HG02840 (cell line): ENCODE results near the gene RELL2.

Experiments
- ATAC-seq: cut with Tn5 transposase; IDR thresholded peaks from one replicate; pipeline ENCODE4 v1.9.1; 2021; ENCODE audit warnings: mild to moderate bottlenecking, moderate library complexity, moderate number of reproducible peaks; ENCODE audit not compliant: unreplicated experiment, low FRiP score

The RELL2 gene

GRCh38 chr5:141647242-141647641 lies 10.4 kb downstream of the RELL2 start:
- no peak for ATAC-seq

- ATAC-seq = no peak
Measured at GRCh38 chr5:141647851-141648250, 11.1 kb downstream of the RELL2 start.

- ATAC-seq = no peak
Measured at GRCh38 chr5:141649056-141649688, 12.4 kb downstream of the RELL2 start.

- no peak for ATAC-seq
Measured at GRCh38 chr5:141649972-141650371, 13.2 kb downstream of the RELL2 start.

GRCh38 chr5:141650851-141651727 lies 14.3 kb downstream of the RELL2 start, which contains the start of gene FCHSD1:
TSS of gene FCHSD1 (minus strand) at chr5:141651418. CDS start at chr5:141651368, 50 bp downstream.
- ATAC-seq = peak; percentile 92

- no peak for ATAC-seq
Measured at GRCh38 chr5:141651728-141652105, 14.9 kb downstream of the RELL2 start.

- no peak for ATAC-seq
Measured at GRCh38 chr5:141654298-141654697, 17.5 kb downstream of the RELL2 start.

- ATAC-seq = no peak
Measured at GRCh38 chr5:141655020-141655419, 18.2 kb downstream of the RELL2 start.

GRCh38 chr5:141656396-141656795 lies 19.6 kb downstream of the RELL2 start:
- ATAC-seq = no peak

GRCh38 chr5:141657404-141657803 lies 20.6 kb downstream of the RELL2 start:
- ATAC-seq = no peak

- ATAC-seq = no peak
Measured at GRCh38 chr5:141657937-141658545, 21.2 kb downstream of the RELL2 start.

GRCh38 chr5:141662028-141662427 lies 25.2 kb downstream of the RELL2 start:
- no peak for ATAC-seq

- no peak for ATAC-seq
Measured at GRCh38 chr5:141663506-141663905, 26.7 kb downstream of the RELL2 start.

GRCh38 chr5:141664733-141665461 lies 28.1 kb downstream of the RELL2 start:
- ATAC-seq = peak; percentile 83

GRCh38 chr5:141665995-141666940 lies 29.5 kb downstream of the RELL2 start:
- ATAC-seq = no peak

GRCh38 chr5:141668601-141669265 lies 31.9 kb downstream of the RELL2 start:
- ATAC-seq = no peak

- no peak for ATAC-seq
Measured at GRCh38 chr5:141669520-141669919, 32.7 kb downstream of the RELL2 start.

- no peak for ATAC-seq
Measured at GRCh38 chr5:141672071-141672840, 35.5 kb downstream of the RELL2 start.
